ENCODE measurements around the gene APMAP.

APMAP gene

DNA sequence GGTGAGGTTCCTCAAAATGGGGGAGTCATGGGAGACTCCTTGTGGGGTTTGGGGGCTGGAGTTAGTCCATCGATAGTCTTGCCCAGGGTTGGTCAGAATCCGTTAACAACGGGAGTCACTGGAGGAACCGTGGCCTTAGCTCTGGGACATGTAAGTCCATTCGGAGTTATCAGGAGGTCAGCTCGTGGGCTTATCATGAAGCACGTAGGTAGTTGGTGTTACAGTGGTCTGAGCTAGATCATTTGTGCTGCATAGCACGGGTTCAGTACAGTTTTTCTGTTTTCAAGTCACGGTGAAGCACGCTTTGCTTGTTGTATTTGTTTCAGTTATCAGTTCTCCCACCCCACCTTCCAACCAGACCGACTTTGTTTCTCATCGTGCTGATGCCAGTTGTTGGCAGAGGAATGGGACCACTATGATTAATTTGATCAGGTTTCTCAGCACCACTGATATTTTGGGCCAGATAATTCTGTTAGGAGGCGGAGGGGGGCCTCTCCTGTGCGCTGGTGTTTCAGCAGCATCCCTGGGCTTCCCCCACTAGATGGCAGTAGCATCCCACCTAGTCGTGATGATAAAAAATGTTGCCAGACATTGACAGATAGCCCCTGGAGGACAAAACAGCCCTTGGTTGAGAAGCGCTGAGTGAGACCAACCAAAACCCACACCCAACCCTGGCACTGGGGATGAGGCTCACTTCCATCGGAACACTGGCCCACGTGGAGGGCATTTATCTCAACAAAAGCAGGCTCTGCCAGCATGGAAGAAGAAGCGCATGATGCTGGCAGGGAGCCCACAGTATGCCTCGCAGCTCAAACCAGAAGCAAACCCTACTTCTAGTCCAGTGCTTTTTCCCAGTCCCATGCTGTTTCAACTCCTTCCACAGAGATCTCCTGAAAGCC is 2.2 kb upstream of the APMAP start:
- TF ChIP-seq, protein P1, sequence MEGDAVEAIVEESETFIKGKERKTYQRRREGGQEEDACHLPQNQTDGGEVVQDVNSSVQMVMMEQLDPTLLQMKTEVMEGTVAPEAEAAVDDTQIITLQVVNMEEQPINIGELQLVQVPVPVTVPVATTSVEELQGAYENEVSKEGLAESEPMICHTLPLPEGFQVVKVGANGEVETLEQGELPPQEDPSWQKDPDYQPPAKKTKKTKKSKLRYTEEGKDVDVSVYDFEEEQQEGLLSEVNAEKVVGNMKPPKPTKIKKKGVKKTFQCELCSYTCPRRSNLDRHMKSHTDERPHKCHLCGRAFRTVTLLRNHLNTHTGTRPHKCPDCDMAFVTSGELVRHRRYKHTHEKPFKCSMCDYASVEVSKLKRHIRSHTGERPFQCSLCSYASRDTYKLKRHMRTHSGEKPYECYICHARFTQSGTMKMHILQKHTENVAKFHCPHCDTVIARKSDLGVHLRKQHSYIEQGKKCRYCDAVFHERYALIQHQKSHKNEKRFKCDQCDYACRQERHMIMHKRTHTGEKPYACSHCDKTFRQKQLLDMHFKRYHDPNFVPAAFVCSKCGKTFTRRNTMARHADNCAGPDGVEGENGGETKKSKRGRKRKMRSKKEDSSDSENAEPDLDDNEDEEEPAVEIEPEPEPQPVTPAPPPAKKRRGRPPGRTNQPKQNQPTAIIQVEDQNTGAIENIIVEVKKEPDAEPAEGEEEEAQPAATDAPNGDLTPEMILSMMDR (conservative IDR thresholded peaks at IDR 0.05; ENCODE audit: low read depth, low read length): peak; percentile 74
- Histone ChIP-seq H4K20me1 (ENCODE audit: insufficient read depth) (no peaks in the 10 kb centered on the region), H3K79me2 (ENCODE audit: insufficient read depth, low read depth) (no peaks in the 10 kb centered on the region; the same call in 1 of the 2 replicates), H3K4me3 (IDR thresholded peaks at IDR 0.05; ENCODE audit: insufficient read depth, low read depth, low read length) (no peak overlapping the region), H3K9ac (no peak overlapping the region), H3K27me3 (ENCODE audit: insufficient read depth, low read depth) (no peaks in the 10 kb centered on the region), H2AFZ (ENCODE audit: low read depth) (no peak overlapping the region; the same call in 1 of the 2 replicates), H3K4me1 (ENCODE audit: low read depth, poor library complexity, severe bottlenecking) (peaks cover 25% of the 10 kb centered on the region), H3K36me3 (ENCODE audit: insufficient read depth) (no peaks in the 10 kb centered on the region), H3K4me2 (no peak overlapping the region), H3K27ac (no peak overlapping the region)

DNA sequence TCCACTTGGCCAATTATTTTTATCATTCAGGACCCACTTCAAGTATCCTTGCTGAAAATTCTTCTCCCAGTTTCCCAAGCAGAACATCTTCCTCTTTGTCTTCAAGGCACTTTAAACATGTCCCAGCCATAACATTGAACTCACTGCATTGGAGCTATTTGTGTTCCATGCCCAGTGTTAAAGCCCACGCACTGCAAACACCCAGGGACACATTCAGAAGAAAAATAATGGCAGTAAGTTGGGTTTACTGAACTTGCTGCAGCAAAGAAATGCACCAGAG is 1.6 kb upstream of the APMAP start:
- Histone ChIP-seq H2AFZ (ENCODE audit: low read depth) (no peak overlapping the region), H3K9ac (no peak overlapping the region), H3K36me3 (ENCODE audit: insufficient read depth) (no peaks in the 10 kb centered on the region), H3K79me2 (ENCODE audit: insufficient read depth, low read depth) (no peaks in the 10 kb centered on the region; the same call in 1 of the 2 replicates), H3K4me3 (IDR thresholded peaks at IDR 0.05; ENCODE audit: insufficient read depth, low read depth, low read length) (no peak overlapping the region), H3K4me1 (ENCODE audit: low read depth, poor library complexity, severe bottlenecking) (peaks cover 25% of the 10 kb centered on the region), H3K4me2 (no peak overlapping the region), H3K27me3 (ENCODE audit: insufficient read depth, low read depth) (no peaks in the 10 kb centered on the region), H3K27ac (no peak overlapping the region), H4K20me1 (ENCODE audit: insufficient read depth) (no peaks in the 10 kb centered on the region)
- TF ChIP-seq, protein P1 (conservative IDR thresholded peaks at IDR 0.05; ENCODE audit: low read depth, low read length): no peak

DNA sequence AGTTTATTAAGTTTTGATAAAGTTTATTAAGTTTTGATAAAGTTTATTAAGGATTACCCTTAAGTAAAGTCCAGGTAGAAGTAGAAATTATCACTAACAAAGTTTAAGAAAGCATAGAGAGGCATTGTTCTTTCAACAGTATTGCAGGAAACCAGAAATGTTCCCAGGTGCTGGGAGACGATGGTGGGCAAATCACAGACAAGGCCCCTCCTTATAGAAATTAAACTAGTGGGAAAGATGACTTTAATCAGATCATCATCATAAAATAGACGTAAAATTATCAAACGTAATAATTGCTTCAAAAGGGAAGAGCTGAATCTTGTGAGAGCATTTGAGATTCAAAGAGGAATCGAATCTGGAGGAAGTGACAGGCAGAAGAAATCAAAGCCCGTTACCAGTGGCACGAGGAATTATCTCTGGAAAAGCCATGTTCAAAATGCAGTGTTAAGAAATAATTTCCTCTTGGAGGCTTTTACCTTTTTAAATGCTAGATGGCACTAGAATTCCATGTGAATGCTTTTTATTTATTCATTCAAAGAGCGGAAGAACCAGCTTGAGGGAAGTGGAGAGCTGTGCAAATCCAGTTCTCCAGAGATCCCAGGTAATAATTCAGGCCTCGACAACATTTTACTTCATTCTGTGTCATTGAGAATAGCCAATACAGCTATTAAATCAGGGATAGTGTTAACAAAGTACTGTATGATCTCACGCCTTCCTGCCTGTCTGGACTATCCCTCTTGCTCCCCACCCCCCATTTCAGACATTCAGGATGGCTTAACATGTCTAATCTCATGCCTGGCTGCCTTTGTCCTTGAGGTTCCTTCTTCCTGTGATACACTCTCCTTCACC is 1.0 kb upstream of the APMAP start:
- Histone ChIP-seq H3K4me1 (ENCODE audit: low read depth, poor library complexity, severe bottlenecking) (peaks cover 25% of the 10 kb centered on the region), H4K20me1 (ENCODE audit: insufficient read depth) (no peaks in the 10 kb centered on the region), H3K4me3 (IDR thresholded peaks at IDR 0.05; ENCODE audit: insufficient read depth, low read depth, low read length) (no peak overlapping the region), H3K36me3 (ENCODE audit: insufficient read depth) (no peaks in the 10 kb centered on the region), H3K27me3 (ENCODE audit: insufficient read depth, low read depth) (no peaks in the 10 kb centered on the region), H3K27ac (peak overlapping the region; percentile 51; the same call in 1 of the 2 replicates), H3K4me2 (peak overlapping the region; percentile 82), H3K79me2 (ENCODE audit: insufficient read depth, low read depth) (no peaks in the 10 kb centered on the region; the same call in 1 of the 2 replicates), H2AFZ (ENCODE audit: low read depth) (peak overlapping the region; percentile 76), H3K9ac (peak overlapping the region; percentile 69; the same call in 1 of the 2 replicates)
- TF ChIP-seq, protein P1 (conservative IDR thresholded peaks at IDR 0.05; ENCODE audit: low read depth, low read length): no peak

DNA sequence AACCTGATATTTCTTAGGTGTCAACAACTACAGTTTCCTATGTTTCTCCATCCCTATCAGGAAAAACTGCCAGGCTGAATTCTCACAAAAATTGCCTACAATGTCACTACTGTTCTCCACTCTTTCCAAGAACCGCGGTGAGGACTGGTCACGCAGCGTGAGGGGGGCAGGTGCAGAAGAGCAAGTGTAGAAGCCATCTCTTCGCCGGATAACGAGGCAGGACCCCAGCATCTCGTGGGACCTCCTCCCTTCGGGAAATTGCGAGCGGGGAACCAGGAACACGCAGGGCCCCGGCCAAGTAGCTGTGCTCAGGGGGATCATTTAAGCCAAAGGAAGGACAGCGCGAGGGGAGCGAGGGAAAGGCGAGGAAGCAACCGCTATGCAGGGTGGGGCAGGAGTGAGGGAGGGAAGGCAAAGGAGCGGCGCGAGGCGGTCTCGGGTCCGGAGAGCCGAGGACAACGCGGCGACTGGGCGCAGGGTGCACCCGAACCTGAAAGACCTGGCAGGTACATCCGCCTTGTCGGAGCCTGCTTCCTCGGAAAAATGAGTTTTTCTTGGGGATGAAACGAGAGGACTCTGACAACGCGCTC is 559 bp downstream of the APMAP start:
- Histone ChIP-seq H3K79me2 (ENCODE audit: insufficient read depth, low read depth) (no peaks in the 10 kb centered on the region; the same call in 1 of the 2 replicates), H3K36me3 (ENCODE audit: insufficient read depth) (no peaks in the 10 kb centered on the region), H3K27me3 (ENCODE audit: insufficient read depth, low read depth) (no peaks in the 10 kb centered on the region), H3K27ac (no peak overlapping the region), H3K9ac (peak overlapping the region; percentile 69; the same call in 1 of the 2 replicates), H2AFZ (ENCODE audit: low read depth) (peak overlapping the region; percentile 76; the same call in 1 of the 2 replicates), H4K20me1 (ENCODE audit: insufficient read depth) (no peaks in the 10 kb centered on the region), H3K4me3 (IDR thresholded peaks at IDR 0.05; ENCODE audit: insufficient read depth, low read depth, low read length) (no peak overlapping the region), H3K4me1 (ENCODE audit: low read depth, poor library complexity, severe bottlenecking) (peaks cover 25% of the 10 kb centered on the region), H3K4me2 (peak overlapping the region; percentile 80)
- TF ChIP-seq, protein P1 (conservative IDR thresholded peaks at IDR 0.05; ENCODE audit: low read depth, low read length): no peak

Data from KMS-11 (cell line).